Esophagus mucosa (tissue), 1 donor: Measurements from ENCODE around the gene PCCA. TPM values are rescaled to one million over a fixed set of nuclear protein-coding genes. Genes with fewer than 3 reads are reported as not detected.

Experiments
- ATAC-seq: fragments of 200-7000 bp; cut with Tn5 transposase; one replicate; pipeline ENCODE4 v1.9.1; 2020
- total RNA-seq: library from RNA; stranded (reverse); gene quantifications from one replicate; pipeline ENCODE4 v1.2.4, GENCODE V29; 2023
- donor health status: DM: yes; HTN: yes; CAD: no.

The PCCA gene
- total RNA-seq, 1 donor from 2014 or later = 23.0 TPM

DNA sequence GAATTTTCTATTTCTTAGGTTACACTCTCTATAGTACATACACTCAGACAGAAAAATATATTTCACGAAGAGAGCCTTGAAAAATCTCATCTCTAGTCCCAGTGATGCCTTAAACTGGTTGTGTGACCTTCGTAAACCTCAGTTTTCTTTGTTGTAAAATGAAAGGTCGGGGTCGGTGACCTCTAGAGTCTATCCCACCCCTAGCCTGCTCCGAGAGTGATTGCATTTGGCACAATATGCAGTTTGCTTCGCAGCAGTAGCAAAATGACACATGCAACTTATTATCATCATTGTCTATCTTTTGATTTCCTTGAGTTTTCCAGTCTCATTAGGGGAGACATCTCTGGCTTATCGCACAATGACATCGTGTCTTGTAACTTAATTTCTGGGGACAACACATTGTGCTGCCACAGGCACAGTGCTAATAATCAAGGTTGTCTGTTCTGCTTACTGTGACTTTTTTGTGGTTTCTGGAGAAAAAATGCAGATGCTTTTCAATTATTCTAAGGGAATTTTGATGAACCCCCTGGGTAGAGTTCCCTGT lies 384.7 kb downstream of the PCCA start:
- no peak for ATAC-seq

DNA sequence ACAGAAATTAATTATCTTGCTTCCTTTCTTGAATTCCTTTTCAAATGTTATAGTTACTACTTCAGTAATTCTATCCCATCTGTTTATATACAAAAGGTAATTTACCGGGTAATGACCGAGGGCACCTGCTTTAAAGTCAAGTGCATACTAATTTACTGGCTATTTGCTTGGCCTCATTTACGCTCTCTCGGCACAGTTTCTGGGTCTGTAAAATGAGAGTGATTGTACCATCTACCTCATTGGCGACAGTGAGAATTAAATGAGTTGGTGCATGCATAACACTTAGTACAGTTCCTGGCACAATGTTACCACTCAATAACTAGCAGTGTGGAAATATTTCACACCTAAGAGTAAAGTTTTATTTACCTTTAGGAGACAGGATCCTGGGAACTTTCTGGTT lies 388.1 kb downstream of the PCCA start:
- no peak for ATAC-seq

GRCh38 chr13:100478107-100478809 lies 389.4 kb downstream of the PCCA start:
- ATAC-seq = no peak

GRCh38 chr13:100480676-100481075 lies 391.8 kb downstream of the PCCA start:
- no peak for ATAC-seq

DNA sequence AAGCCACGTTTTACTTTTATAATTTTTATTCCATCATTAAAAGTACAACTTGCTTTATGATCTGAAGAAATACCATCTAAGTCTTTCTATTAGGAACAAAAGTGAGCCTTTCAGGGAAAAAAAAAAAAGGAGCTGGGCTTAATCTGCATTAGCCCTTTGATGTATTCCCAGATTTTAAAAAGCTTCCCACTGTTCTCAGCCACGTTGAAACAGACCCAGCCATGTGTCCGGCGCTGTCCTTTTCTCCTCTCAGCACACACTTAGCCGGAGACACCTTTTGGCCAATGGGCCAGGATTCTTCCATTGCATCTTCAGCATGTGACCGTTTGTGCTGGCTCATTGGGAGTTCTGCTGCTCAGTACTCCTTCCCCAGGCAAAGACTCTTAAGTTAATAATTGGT lies 394.2 kb downstream of the PCCA start:
- ATAC-seq = no peak

- no peak for ATAC-seq
These were observed 395.0 kb downstream of the PCCA start for GRCh38 chr13:100483841-100484381.

GRCh38 chr13:100484702-100485101 lies 395.8 kb downstream of the PCCA start:
- ATAC-seq = no peak

GRCh38 chr13:100485265-100485664 lies 396.4 kb downstream of the PCCA start:
- ATAC-seq = no peak

DNA sequence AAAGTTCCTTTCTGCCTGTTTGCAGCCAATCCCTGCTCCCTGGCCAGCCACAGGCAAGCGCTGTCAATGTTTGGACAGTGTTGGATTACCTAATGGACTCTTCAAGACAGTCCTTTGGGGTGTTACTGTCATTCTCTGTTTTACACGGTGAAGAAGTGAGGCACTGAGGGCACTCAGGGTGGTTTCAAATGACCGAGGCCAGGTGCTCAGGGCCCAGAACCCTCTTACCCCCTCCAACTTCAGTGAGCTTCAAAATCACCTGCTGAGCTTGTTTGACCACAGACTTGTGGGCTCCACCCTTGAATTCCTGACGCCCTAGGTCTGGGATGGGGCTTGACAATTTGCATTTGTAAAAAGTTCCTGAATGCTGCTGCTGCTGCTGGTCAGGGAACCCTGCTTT lies 401.8 kb downstream of the PCCA start:
- ATAC-seq = peak; percentile 60

DNA sequence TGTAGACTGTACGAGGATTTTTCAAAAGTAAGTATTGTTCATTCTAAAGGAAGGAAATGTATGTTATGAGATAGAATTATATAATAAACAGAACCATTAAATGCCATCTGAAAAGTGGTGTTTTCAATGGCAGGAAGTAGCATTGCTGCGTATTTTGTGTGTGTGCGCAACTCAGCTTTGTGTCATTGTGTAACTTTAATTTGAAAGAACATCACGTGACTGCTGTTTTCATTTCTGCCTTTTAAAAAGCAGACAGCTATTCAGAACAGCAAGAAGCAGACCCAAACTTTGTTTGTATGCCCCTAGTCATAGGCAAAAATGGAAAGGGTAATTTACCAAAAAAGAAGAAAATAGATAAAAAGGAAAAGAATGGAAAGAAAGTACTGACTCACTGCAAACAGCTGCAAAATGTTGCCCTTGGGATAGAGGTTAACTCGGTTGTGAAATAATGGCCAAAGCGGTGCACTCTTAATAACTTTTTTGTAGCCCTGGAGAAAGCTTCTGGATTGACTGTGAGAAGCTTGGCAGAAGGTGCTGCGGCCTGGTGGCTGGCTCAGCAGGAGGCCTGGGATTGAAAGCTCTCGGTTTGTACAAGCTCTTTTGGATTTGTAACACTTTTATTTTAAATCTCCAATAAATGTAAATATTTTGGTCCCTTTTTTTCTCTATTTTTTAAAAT lies 402.4 kb downstream of the PCCA start:
- no peak for ATAC-seq

DNA sequence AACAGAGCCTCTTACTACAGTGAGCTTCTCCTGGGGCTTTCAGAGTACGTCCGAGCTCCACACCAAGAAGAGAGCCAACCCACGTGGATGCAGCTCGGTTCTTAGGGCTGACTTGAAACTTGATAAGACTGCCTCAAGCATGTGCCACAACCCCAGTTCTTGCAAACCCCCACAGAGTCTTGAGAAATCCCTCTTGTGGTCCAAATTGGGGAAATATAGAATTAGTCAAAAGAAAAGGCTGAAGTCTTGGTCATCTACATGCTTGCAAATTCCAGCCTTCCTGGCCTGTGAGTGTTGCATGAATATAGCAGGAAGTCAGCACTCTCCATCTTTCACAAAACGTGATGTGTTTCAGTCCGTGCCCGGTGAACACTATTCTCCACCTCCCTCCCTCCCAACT lies 404.5 kb downstream of the PCCA start:
- ATAC-seq = no peak

DNA sequence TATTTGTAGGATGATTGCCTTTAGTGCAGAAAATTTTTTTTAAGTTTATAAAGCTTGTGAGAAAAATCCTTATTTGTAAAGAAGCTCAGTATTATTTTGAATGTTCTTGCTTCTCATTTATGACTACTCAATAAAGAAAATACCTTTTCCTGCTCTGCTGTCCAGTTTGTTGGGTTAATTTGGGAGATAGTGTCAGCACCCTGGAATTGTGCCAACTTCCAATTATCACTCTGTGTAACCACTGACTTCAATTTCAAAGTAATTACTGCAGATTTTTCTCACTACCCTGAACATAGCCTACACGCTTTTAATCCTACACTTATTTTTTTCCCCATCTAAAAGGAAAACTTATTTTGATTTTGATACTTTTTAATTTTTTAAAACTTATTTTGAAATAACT lies 406.6 kb downstream of the PCCA start:
- no peak for ATAC-seq

DNA sequence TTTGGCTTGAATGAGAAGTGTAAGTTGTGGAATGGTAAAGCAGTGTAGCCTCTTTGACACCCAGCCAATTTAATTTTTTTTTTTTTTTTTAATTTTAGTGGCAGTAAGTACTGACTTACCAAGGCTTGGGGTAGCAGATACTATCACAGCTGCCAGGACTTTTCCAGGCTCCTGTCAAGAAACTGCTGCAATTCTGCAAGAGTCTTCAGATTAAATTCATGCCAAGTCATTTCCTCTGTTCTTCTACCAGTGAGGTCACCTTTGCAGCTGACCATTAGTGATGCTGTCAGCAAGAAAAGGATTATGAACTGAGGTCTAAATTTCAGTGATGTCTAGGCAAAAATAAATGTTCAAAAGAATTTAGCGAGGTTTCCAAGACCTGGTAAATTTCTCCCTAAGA lies 408.5 kb downstream of the PCCA start:
- no peak for ATAC-seq

GRCh38 chr13:100502446-100502845 lies 413.6 kb downstream of the PCCA start:
- ATAC-seq = no peak

DNA sequence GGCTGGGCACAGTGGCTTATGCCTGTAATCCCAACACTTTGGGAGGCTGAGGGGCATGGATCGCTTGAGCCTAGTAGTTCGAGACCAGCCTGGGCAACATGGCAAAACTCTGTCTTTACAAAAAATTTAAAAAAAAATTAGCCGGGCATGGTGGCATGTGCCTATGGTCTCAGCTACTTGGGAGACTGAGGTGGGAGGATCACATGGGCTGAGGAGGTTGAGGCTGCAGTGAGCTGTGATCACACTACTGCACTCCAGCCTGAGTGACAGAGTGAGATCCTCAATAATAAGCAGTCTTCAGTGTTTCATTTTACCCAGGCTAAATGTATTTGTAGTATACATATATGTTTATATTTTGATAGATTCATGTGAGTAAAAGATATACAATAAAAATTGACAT lies 414.7 kb downstream of the PCCA start:
- no peak for ATAC-seq

GRCh38 chr13:100506154-100506553 lies 417.3 kb downstream of the PCCA start:
- ATAC-seq = no peak

GRCh38 chr13:100506600-100507422 lies 417.9 kb downstream of the PCCA start:
- ATAC-seq = no peak

DNA sequence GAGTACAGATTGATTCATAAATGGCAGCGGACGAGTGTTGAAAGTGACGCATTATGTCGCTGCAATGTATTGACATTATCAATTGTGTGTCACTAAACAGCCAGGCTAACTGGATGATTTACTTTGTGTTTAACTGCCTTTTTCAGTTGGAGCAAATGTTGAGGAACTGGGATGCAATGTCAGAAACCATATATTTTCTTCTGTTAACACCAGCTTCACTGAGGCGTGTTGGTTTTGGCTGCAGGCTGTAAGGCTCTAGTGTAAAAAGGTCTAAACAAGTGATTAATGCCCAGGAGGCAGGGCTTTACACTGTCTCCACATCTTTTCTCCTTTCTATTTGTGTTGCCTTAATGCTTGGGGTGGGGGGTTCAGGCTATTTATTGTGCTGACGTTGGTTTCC lies 419.6 kb downstream of the PCCA start:
- no peak for ATAC-seq

- no peak for ATAC-seq
These were observed 420.1 kb downstream of the PCCA start for GRCh38 chr13:100508996-100509395.

DNA sequence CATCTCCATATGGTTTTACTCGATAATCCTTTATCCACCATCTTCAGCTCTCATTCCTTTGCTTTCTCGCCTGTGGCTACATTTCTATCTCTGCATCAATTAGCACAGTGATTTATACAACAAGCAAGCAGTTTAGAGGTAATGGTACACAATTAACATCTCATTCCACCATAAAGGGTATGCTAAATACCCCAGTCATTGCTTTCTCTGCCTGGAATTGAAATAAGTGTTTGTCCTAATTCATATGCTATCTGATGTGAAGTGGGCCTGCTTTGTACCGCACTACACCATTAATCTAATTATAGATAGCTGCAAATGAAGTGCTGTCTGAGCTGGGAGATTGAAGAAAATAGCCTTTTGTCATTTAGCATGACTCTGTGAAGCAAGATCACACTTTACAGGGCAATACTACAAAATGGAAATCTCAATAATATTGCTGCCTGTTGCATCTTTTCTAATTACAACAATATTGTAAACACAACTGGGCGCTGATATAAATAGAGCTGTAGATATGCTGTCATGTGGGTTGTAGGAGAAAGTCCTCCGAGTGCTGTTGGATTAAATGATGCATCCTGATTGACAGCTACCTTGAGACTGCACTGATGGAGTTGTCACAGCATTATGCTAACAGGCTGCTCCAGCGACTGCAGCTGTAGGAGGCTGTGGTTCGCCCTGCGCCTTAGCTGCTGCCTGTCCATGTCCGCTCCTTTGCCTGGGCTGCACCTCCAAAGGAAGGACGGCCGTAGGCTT lies 421.5 kb downstream of the PCCA start:
- no peak for ATAC-seq

- no peak for ATAC-seq
These were observed 422.6 kb downstream of the PCCA start for GRCh38 chr13:100511466-100511865.

- peak; percentile 29 for ATAC-seq
These were observed 423.5 kb downstream of the PCCA start for GRCh38 chr13:100512422-100512821.
